ENCODE results near the gene MED6.

Gene MED6

GRCh38 chr14:70595443-70596185, 4.8 kb downstream of the MED6 start:
- no peak for DNase-seq

- no peak for DNase-seq
Observed at GRCh38 chr14:70594461-70594860, 6.0 kb downstream of the MED6 start.

GRCh38 chr14:70585231-70585630, 15.2 kb downstream of the MED6 start:
- no peak for DNase-seq

- no peak for DNase-seq
Observed at GRCh38 chr14:70576891-70577290, 23.6 kb downstream of the MED6 start.

- no peak for DNase-seq
Observed at GRCh38 chr14:70573050-70573449, 27.4 kb downstream of the MED6 start.

DNA sequence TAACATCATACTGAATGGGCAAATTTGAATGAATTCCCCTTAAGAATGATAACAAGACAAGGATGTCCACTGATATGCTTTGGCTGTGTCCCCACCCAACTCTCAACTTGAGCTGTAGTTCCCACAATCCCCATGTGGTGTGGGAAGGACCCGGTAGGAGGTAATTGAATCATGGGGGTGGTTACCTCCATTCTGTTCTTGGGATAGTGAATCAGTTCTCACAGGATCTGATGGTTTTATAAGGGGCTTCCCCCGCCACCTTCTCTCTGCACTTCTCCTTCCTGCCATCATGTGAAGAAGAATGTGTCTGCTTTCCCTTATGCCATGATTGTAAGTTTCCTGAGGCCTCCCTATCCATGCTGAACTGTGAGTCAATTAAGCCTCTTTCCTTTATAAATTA, 29.3 kb downstream of the MED6 start:
- no peak for DNase-seq

DNA sequence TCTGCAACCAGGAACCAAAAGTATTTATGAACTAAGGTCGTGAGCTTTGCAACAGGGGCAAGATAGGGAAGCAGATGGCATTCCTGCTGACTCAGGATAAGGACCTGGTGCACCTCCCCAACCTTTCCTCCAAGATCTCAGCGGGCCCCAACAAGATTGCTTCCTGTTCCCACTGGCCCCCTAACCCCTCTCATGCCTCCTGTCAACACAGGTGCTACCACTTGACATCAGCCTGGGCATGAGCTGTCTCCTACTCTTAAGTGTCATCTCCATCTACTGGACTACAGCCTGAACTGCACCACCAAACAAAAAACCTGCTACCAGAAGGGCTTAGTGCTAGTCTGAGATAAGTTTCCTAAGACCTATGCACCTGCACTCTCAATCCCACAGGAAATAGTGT, 32.7 kb downstream of the MED6 start:
- no peak for DNase-seq

GRCh38 chr14:70563869-70564268, 36.6 kb downstream of the MED6 start:
- DNase-seq, result no peak

GRCh38 chr14:70563417-70563816, 37.0 kb downstream of the MED6 start:
- no peak for DNase-seq

DNA sequence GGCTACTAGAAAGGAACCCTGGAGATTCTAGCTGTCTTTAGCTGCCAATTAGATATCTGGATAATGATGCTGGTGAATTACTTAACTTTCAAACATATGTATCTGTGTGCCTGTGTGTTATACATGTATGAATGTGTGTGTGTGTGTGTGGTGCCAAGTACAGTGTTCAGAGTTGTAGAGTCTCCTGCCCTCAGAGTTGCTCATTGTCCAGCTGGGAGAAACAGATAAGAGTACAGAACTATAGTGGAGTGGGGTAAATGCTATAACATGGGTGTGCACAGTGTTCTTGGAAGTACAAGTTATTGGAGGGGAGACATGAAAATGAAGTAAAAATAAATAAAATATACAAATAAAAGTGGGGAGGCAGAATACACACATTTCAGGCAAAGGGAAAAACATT, 42.1 kb downstream of the MED6 start:
- DNase-seq, result no peak

GRCh38 chr14:70555890-70556289, 44.6 kb downstream of the MED6 start:
- DNase-seq, result no peak

- DNase-seq, result no peak
Observed at GRCh38 chr14:70538087-70538486, 62.4 kb downstream of the MED6 start.

DNA sequence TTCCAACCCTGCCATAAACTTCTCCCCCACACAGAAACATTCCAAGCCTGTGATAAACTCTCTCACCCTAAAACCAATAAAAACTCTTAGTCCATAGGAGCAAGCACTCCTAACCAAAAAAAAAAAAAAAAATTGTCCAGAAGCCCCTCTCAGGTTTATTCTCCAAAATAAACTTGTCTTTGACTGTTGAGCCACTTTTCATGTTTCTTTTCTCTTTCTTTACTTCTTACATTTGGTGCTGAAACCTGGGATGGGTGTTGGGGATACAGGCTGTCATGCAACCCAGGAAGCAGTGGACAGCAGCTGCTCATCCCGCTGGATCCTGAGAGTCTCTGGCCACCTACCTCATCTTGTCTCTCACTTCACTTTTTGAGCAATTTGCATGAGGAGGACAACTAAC, 63.6 kb downstream of the MED6 start:
- no peak for DNase-seq

DNA sequence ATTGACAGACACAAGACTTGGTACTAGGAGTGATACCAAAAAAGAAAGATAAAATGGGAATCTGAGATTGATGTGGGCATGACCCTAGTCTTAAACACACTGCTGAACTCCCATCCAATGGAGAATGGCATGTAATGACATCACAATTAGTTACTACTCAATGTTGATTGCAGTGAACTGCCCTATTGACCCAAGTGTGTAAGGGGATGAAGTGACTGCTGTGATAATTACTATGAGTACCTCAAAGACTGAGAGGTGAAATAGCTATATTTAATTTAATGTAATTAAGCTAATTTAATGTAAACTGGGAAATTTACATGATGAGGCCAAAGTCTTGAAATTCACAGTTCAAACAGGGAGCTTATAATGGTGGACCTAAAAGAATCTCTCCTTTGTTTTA, 65.6 kb downstream of the MED6 start, which contains the start of gene ADAM20:
Gene ADAM20, minus strand, starts transcription at position 101 of the 400 bp plus-strand sequence. CDS start 10,247 bp downstream, outside the sequence.
- DNase-seq, result no peak

All from NCI-H1436 treated with DMSO at 0.1 percent for 48 hours (cell line).